H1 (cell line): Measurements from ENCODE around the gene FOXA3. TPM values are rescaled to one million over a fixed set of nuclear protein-coding genes. Genes with fewer than 3 reads are reported as not detected.

Experiments used
- BCL11A ChIP-seq, 2 experiments: IDR thresholded peaks; one replicate each; pipeline ENCODE4 v1.6.1; 2011; ENCODE audit warnings: low read depth in 2 of 2, low read length in 2 of 2, mild to moderate bottlenecking in 2 of 2
- CREB1 ChIP-seq: IDR thresholded peaks from 2 replicates; pipeline ENCODE4 v1.6.1; 2012; ENCODE audit warnings: inconsistent platforms
- JUN ChIP-seq: IDR thresholded peaks from 2 replicates; pipeline ENCODE4 v1.6.1; 2011; ENCODE audit warnings: low read depth, mild to moderate bottlenecking, improper control_type of control experiment, low read length
- KDM4A ChIP-seq: IDR thresholded peaks from one replicate; pipeline ENCODE4 v1.7.1; 2012; ENCODE audit warnings: low read depth, mild to moderate bottlenecking, moderate library complexity, low read length, inconsistent platforms; ENCODE audit not compliant: severe bottlenecking
- PHF8 ChIP-seq: fragments of 200-600 bp; sonication (generic); conservative IDR thresholded peaks from 2 replicates; pipeline ENCODE4 v1.7.1; 2012; ENCODE audit warnings: low read depth, mild to moderate bottlenecking, inconsistent platforms, low read length, moderate library complexity
- POLR2AphosphoS5 ChIP-seq: IDR thresholded peaks from 2 replicates; pipeline ENCODE4 v1.6.1; 2011; ENCODE audit warnings: low read depth, low read length
- POU5F1 ChIP-seq: IDR thresholded peaks from 2 replicates; pipeline ENCODE4 v1.6.1; 2011; ENCODE audit warnings: low read depth, mild to moderate bottlenecking, low read length, moderate library complexity
- RFX5 ChIP-seq: IDR thresholded peaks from 2 replicates; pipeline ENCODE4 v1.6.1; 2011; ENCODE audit warnings: low read depth, low read length, improper control_type of control experiment, borderline replicate concordance
- SP1 ChIP-seq: IDR thresholded peaks from 2 replicates; pipeline ENCODE4 v1.6.1; 2011; ENCODE audit warnings: low read depth, low read length
- TCF12 ChIP-seq: IDR thresholded peaks from 2 replicates; pipeline ENCODE4 v1.6.1; 2011; ENCODE audit warnings: low read depth, mild to moderate bottlenecking, low read length
- polyA plus RNA-seq, 7 experiments: library from polyadenylated mRNA; depleted of rRNA in 3 of 7; stranded (reverse) in 5 of 7; unstranded in 2 of 7; fragments of >200 nt in 5 of 7; fragments of 200-250 nt in 2 of 7; gene quantifications; 1 replicate in 5 of 7; 2 replicates in 1 of 7; 4 replicates in 1 of 7; pipeline versions ENCODE4 v1.2.1 to v1.2.3, GENCODE V29; 2011 to 2013; ENCODE audit warnings: missing spikeins in 2 of 7, mixed read lengths in 2 of 7
- total RNA-seq: library from RNA; stranded (reverse); fragmentation: NEBNext Ultra II Directional; extraction: Animal tissue kit (Norgen Biotek cat#: 25700); gene quantifications from 2 replicates; pipeline ENCODE4 v1.2.1, GENCODE V29; 2021
- TF ChIP-seq, protein P1 (sequence below), 3 experiments: IDR thresholded peaks; 1 replicate in 2 of 3; 2 replicates in 1 of 3; pipeline versions ENCODE4 v1.5.1 to v1.6.1; 2011; ENCODE audit warnings: low read length in 3 of 3, mild to moderate bottlenecking in 3 of 3, inconsistent platforms in 2 of 3, low read depth in 1 of 3, moderate library complexity in 1 of 3; ENCODE audit not compliant: insufficient read depth in 1 of 3; ENCODE audit errors: control extremely low read depth in 1 of 3

Gene FOXA3
- total and polyA plus RNA-seq, 2 of the 8 experiments (the other 6 are each of a cell fraction or from before 2014, with no cell fraction given) = 20.2 to 49.1 TPM

DNA sequence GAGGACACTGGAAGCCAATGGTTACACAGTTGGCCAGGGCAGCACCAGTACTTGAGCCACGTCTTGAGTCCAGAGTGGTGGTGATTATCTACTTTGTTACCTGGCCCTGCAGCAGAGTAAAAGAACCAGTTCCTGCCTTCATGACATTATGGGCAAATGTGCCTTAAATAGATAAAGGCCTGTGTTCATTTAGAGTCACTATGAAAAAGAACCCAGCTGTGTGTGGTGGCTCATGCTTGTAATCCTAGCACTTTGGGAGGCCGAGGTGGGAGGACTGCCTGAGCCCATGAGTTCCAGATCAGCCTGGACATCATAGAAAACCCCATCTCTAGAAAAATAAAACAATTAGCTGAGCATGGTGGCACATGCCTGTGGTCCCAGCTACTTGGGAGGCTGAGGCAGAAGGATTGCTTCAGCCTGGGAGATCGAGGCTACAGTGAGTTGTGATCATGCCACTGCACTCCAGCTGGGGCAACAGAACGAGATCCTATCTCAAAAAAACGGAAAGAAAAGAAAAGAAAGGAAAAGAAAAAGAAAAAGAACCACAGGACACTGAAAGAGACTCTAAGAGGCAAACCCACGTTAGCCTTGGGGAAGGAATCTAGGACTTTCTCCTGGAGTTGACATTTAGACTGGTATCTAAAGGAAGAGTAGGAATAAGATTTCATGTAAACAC, 25.2 kb downstream of the FOXA3 start (continued):
- TF ChIP-seq, protein P1, sequence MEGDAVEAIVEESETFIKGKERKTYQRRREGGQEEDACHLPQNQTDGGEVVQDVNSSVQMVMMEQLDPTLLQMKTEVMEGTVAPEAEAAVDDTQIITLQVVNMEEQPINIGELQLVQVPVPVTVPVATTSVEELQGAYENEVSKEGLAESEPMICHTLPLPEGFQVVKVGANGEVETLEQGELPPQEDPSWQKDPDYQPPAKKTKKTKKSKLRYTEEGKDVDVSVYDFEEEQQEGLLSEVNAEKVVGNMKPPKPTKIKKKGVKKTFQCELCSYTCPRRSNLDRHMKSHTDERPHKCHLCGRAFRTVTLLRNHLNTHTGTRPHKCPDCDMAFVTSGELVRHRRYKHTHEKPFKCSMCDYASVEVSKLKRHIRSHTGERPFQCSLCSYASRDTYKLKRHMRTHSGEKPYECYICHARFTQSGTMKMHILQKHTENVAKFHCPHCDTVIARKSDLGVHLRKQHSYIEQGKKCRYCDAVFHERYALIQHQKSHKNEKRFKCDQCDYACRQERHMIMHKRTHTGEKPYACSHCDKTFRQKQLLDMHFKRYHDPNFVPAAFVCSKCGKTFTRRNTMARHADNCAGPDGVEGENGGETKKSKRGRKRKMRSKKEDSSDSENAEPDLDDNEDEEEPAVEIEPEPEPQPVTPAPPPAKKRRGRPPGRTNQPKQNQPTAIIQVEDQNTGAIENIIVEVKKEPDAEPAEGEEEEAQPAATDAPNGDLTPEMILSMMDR (IDR thresholded peaks at IDR 0.05; ENCODE audit: control extremely low read depth in 1 of 3, insufficient read depth in 1 of 3, low read depth in 1 of 3, low read length in 3 of 3) = no peak
- no peak for TF ChIP-seq PHF8
- no peak for TF ChIP-seq POU5F1
- TF ChIP-seq SP1 = no peak
- no peak for TF ChIP-seq BCL11A (IDR thresholded peaks at IDR 0.05; ENCODE audit: low read depth in 2 of 2, low read length in 2 of 2)
- no peak for TF ChIP-seq RFX5
- no peak for TF ChIP-seq KDM4A
- no peak for TF ChIP-seq JUN
- TF ChIP-seq POLR2AphosphoS5 = no peak
- no peak for TF ChIP-seq TCF12
- TF ChIP-seq CREB1 = no peak
- TF ChIP-seq, all 59 proteins: peak for 0
